Erythroblast (primary cell): Measurements from ENCODE around the gene CUX1.

ENCODE experiments used
- GATA1 ChIP-seq: IDR thresholded peaks from 2 replicates; pipeline ENCODE4 v1.6.1; 2011; ENCODE audit warnings: low read depth, mild to moderate bottlenecking, control low read depth, low read length, moderate library complexity
- POLR2A ChIP-seq: IDR thresholded peaks from 2 replicates; pipeline ENCODE4 v1.6.1; 2011; ENCODE audit warnings: mild to moderate bottlenecking, low read length

DNA sequence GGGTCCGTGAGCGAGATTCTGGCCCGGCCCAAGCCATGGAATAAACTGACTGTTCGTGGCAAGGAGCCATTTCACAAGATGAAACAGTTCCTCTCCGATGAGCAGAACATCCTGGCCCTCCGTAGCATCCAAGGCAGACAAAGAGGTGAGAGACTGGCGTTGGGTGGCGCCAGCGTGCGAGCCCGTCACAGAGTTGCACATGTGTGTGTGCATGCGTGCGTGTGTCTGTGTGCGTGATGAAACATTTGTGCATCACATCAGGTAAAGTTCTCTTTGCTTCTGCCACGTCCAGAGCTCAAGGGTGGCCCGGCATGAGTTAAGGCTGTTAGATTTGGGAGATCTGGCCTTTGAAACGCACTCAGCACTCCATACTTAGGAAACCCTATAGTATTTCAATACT lies 379.7 kb downstream of the CUX1 start:
- TF ChIP-seq POLR2A: no peak
- no peak for TF ChIP-seq GATA1
